NAMALWA (cell line): ENCODE data around the gene SRRT.
A peak's percentile ranks its signal among the peaks of the same experiment; 100 is the strongest.
"Not testable (repeated sequence)": the region's sequence is repeated elsewhere in the genome, so short reads cannot be mapped to it uniquely, and the experiment has no call there.

ENCODE experiments used
- DNase-seq: peaks from one replicate; pipeline ENCODE4 v3.0.0-alpha.2; 2015; ENCODE audit warnings: low spot score

SRRT gene

DNA sequence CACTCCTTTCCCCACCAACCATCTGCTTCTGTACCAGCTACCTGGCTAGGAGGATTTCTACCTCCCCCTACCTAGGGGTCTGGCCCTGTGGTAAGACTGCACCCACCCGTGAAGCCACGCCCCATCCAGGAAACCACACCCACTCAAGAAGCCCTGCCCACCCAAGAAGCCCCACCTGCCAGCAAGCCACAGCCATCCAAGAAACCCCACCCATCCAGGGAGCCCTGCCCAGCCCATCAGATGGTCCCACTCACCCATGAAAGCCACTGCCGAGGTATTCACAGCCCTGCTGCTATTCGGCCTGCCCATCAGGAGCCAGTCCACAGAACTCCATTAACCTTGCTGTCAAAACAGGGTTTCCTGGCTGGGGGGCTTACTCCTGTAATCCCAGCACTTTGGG is 58.8 kb downstream of the SRRT start:
- peak; percentile 58 for DNase-seq

- not testable (repeated sequence) for DNase-seq
These were observed 60.5 kb downstream of the SRRT start for GRCh38 chr7:100935381-100935780.

GRCh38 chr7:100936167-100936566 is 61.3 kb downstream of the SRRT start:
- not testable (repeated sequence) for DNase-seq
